Measurements from ENCODE around the gene FNDC5. TPM values are rescaled to one million over a fixed set of nuclear protein-coding genes. Genes with fewer than 3 reads are reported as not detected.

Gene FNDC5
- total RNA-seq, 2 experiments from 2014 or later: not detected

DNA sequence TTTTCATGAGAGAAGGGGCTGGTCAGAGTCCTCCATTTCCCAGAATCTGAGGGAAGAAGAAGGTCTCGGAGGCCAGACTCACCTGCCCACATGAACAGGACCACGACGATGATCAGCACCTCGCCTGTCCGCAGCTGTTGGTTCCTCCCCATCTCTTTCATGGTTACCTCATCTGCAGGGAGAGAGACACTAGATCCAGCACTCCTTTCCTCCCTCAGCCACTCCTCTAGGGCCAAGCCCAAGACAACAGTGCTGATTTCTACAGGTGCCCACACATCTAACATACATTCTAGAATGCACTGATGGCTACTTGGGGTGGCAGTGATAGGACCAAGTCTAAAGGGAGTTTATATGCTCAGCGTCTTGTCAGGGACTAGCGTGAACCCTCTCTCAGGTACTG, 3.0 kb downstream of the FNDC5 start:
- Mint-ChIP-seq H3K27me3 (ENCODE audit: low read depth) (peaks cover 24% of the 10 kb centered on the region), H3K4me3 (no peak overlapping the region), H3K9me3 (no peaks in the 10 kb centered on the region), H3K4me1 (ENCODE audit: low read depth) (peaks cover 6% of the 10 kb centered on the region), H3K36me3 (ENCODE audit: low read depth) (peaks cover 2% of the 10 kb centered on the region), H3K27ac (no peak overlapping the region)
- DNase-seq: no peak
- intact Hi-C loops (cut with micrococcal nuclease): no loop called here
- CTCF ChIA-PET: interaction anchor here (0.9 to 2.5 kb wide), 2 partner anchors 8 to 155 kb away, joined by 4 to 8 read pairs; no protein-coding TSS in a partner anchor

DNA sequence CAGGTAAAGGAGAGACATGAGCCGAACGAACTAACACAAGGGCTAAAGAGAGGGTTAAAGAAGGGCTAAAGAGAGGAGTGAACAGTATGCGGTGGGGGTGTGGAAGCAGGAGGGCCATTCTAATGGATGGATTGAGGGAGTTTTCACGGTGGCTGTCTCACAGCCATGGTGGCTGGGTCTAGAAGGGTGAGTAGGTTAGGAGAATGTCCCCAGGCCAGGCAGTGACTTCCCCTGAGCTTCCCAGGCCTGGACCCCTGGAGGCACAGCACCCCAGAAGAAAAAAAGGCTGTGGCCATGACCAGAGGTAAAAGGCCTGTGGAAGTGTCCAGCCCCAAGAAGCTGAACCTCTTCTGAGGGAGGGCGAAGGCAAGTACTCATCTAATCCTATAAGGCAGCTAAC, 3.6 kb downstream of the FNDC5 start:
- no peaks in the 10 kb centered on the region for H3K9me3 Mint-ChIP-seq
- peaks cover 6% of the 10 kb centered on the region for H3K4me1 Mint-ChIP-seq (ENCODE audit: low read depth)
- peaks cover 22% of the 10 kb centered on the region for H3K27me3 Mint-ChIP-seq (ENCODE audit: low read depth)
- H3K4me3 Mint-ChIP-seq: no peak overlapping the region
- no peak overlapping the region for H3K27ac Mint-ChIP-seq
- DNase-seq: no peak
- peaks cover 2% of the 10 kb centered on the region for H3K36me3 Mint-ChIP-seq (ENCODE audit: low read depth)
- intact Hi-C loops (cut with micrococcal nuclease): no loop called here
- CTCF ChIA-PET: interaction anchor here (0.9 to 2.5 kb wide), 2 partner anchors 8 to 155 kb away, joined by 4 to 8 read pairs; no protein-coding TSS in a partner anchor

DNA sequence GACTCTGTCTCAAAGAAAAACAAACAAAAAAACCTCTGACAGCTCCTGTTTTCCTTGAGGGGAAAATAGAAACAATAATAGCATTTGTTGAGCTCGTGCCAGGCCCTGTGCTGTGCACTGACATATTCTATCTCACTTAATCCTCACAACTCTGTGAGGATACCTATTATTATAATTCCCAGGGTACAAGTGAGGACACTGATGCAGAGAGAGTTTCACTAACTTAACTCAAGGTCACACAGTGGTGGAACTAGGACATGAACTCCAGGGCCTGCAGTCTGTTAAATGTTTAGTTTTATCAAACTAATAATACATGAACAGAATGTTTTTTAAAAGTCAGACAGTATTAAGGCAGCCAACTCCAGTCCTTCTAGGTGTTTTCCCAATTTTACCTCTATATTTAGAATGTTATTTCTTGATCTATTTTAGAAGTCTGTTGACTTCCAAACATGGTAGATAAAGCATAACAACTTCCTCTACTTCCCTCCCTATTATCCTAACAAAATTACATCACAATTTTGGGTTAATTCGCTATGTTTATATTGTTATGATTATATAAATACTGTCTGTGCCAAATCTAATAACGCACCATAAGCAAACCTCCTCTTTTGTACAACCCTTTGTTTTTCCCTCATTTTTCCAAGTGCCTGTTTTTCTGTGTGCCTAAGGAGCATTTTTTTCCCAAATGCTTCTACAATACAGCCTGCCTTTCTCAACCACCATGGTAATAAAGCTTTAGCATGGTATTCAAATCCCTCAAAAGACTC, 4.9 kb downstream of the FNDC5 start:
- Mint-ChIP-seq H3K9me3 (no peaks in the 10 kb centered on the region), H3K27me3 (ENCODE audit: low read depth) (peaks cover 11% of the 10 kb centered on the region), H3K36me3 (ENCODE audit: low read depth) (peaks cover 2% of the 10 kb centered on the region), H3K4me1 (ENCODE audit: low read depth) (peaks cover 3% of the 10 kb centered on the region), H3K27ac (no peak overlapping the region), H3K4me3 (no peak overlapping the region)
- CTCF ChIA-PET: interaction anchor here (1.3 to 2.5 kb wide), 2 partner anchors 13 to 153 kb away, joined by 3 to 8 read pairs; no protein-coding TSS in a partner anchor
- DNase-seq: no peak
- intact Hi-C loops (cut with micrococcal nuclease): no loop called here

DNA sequence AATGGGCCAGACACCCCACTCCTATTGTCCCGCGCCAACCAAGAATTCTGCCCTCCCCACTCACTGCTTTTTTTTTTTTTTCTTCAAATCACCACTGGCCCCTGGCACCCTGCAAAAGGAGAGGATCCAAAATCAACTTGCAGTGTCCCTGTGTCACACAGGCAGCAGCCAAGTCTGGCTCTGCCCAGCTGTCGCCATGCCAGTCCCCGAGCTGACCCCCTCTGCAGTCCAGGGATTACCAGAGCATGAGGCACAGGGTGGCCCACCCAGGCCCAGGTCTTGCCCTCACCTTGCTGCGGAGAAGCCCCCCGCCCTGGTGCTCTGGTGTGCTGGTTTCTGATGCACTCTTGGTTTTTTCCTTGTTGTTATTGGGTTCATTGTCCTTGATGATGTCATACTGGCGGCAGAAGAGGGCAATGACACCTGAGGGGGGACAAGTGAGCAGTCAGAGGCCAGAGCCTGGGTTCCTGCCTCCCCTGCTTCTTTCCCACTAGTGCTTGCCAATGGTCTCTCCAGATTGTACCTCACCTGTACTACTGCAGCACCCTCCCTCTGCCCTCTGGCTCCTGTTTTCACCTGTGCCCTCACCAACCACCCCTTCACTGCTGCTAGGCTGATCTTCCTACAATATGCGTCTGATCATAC, 6.2 kb downstream of the FNDC5 start:
- intact Hi-C loops (cut with micrococcal nuclease): no loop called here
- no peak for DNase-seq
- Mint-ChIP-seq H3K4me1 (ENCODE audit: low read depth) (no peaks in the 10 kb centered on the region), H3K27me3 (ENCODE audit: low read depth) (peaks cover 4% of the 10 kb centered on the region), H3K9me3 (no peaks in the 10 kb centered on the region), H3K4me3 (no peak overlapping the region), H3K27ac (no peak overlapping the region), H3K36me3 (ENCODE audit: low read depth) (peaks cover 2% of the 10 kb centered on the region)
- CTCF ChIA-PET: no interaction called here

DNA sequence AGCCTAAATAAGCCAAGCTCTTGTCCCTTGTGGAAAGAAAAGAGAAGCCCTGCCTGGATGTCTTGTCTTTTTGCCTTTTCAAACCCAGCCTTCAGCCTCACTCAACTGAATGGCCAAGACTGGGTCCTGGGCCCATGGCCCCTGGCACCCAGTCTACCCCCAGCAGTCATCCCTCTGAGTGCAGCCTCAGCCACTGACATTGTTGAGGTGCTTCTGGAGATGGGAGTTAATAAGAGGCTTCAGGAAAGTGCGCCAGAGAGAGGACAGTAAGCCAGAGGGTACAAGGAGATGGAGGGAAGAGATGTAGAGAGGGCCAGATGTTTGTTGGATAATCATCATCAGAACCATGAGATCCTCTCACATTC, 6.8 kb downstream of the FNDC5 start:
- Mint-ChIP-seq H3K4me1 (ENCODE audit: low read depth) (no peaks in the 10 kb centered on the region), H3K9me3 (no peaks in the 10 kb centered on the region), H3K36me3 (ENCODE audit: low read depth) (peaks cover 2% of the 10 kb centered on the region), H3K27ac (no peak overlapping the region), H3K27me3 (ENCODE audit: low read depth) (no peaks in the 10 kb centered on the region), H3K4me3 (no peak overlapping the region)
- intact Hi-C loops (cut with micrococcal nuclease): no loop called here
- CTCF ChIA-PET: interaction anchor here (1.1 kb wide), 1 partner anchor 151 kb away, joined by 4 read pairs; no protein-coding TSS in a partner anchor
- DNase-seq: no peak

DNA sequence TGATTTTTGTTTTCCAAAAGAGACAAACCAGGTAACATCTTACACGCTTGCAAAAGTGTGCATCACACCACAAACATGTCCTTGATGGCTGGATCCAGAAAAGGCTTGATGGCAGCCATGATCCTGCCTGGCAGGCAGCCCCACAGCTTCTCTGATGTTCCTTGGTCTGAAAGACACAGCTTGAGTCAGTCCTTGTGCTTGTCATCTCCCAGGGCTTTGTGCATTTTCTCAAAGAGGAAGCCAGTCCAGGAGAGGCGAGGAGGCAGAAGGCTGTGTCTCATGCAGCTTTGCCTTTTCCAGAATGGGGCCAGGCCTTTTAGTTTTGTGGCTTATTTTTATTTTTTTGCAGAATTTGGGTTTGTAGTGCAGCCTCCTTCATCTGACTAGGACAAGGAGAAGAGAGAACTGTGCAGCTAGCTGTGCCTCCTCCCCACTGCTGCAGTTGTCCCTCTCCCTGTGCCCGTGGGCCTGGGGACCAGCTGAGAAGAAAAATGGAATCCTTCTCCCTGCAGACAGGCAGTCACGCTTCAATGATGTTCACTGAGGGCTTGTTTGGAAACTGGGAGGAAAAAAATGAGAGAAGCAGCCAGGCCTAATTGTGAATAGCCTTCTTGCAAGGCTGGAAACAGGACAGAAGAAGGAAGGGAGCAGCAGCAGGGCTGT, 7.4 kb downstream of the FNDC5 start:
- CTCF ChIA-PET: interaction anchor here (1.1 kb wide), 1 partner anchor 151 kb away, joined by 4 read pairs; no protein-coding TSS in a partner anchor
- Mint-ChIP-seq H3K27me3 (ENCODE audit: low read depth) (no peaks in the 10 kb centered on the region), H3K4me3 (no peak overlapping the region), H3K4me1 (ENCODE audit: low read depth) (no peaks in the 10 kb centered on the region), H3K27ac (no peak overlapping the region), H3K9me3 (no peaks in the 10 kb centered on the region), H3K36me3 (ENCODE audit: low read depth) (peaks cover 3% of the 10 kb centered on the region)
- intact Hi-C loops (cut with micrococcal nuclease): no loop called here
- no peak for DNase-seq

DNA sequence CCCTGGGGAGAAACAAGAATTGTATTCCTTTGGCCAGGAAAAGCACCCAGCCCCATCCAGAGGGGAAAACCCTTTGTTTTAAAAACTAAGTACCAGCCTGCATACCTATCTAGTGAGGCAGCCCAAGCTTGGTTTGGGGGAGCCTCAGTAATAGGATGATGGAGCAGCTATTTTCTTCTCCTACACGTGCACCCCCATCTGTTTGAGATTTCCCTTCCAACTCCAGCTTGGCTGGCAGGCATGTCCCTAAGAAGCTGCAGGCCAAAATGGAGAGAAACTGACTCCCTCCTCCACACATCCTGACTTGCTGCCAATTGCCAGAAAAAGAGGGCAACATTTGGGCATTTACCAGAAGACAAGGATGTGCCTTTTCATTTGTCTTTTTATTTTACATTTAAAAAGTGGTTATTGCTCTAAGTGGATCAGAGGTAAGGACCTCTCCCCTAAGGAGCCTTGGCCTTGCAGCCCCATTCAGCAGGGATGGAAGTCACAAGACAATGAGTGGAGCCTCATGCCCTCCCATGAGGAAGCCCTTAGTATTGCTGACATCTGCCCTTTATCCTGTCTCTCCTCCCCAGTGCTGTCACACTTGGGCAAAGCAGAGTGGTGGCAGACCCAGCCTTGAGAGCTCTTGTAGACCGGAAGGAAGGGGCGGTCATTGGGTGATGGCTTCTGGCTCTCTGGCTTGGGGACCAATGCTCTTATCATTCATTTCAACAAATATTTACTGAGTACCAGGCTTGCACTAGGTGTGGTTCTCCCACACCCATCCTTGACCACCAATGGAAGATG, 8.6 kb downstream of the FNDC5 start:
- Mint-ChIP-seq H3K4me3 (no peak overlapping the region), H3K9me3 (no peaks in the 10 kb centered on the region), H3K4me1 (ENCODE audit: low read depth) (no peaks in the 10 kb centered on the region), H3K27ac (no peak overlapping the region), H3K36me3 (ENCODE audit: low read depth) (peaks cover 6% of the 10 kb centered on the region), H3K27me3 (ENCODE audit: low read depth) (no peaks in the 10 kb centered on the region)
- intact Hi-C loops (cut with micrococcal nuclease): no loop called here
- CTCF ChIA-PET: interaction anchor here (1.7 kb wide), 1 partner anchor 14 kb away, joined by 7 read pairs; no protein-coding TSS in a partner anchor
- DNase-seq: no peak

DNA sequence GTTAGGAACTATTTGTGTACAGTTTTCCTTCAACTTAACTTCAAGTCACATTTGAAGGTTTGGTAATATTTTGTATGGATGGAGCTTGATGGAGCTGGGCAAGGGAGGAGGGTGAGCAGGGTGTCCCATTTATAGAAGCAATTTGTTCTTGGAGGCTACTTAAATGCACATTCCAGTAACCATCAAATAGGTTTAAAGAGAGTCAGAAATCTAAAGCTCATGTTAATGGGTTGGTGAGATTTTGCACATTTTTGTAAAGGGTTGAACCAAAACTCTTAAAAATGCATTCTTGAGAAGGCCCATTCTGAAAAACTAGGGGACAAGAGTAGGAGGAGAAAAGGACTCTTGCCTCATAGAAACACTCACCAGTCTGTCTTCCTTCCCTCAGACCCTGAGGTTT, 10.1 kb downstream of the FNDC5 start:
- Mint-ChIP-seq H3K27me3 (ENCODE audit: low read depth) (no peaks in the 10 kb centered on the region), H3K27ac (no peak overlapping the region), H3K4me1 (ENCODE audit: low read depth) (no peaks in the 10 kb centered on the region), H3K9me3 (no peaks in the 10 kb centered on the region), H3K4me3 (no peak overlapping the region), H3K36me3 (ENCODE audit: low read depth) (peaks cover 6% of the 10 kb centered on the region)
- CTCF ChIA-PET: interaction anchor here (0.6 to 2.7 kb wide), 4 partner anchors 11 to 149 kb away, joined by 4 to 7 read pairs (median 6); no protein-coding TSS in a partner anchor
- no peak for DNase-seq
- intact Hi-C loops (cut with micrococcal nuclease): no loop called here

DNA sequence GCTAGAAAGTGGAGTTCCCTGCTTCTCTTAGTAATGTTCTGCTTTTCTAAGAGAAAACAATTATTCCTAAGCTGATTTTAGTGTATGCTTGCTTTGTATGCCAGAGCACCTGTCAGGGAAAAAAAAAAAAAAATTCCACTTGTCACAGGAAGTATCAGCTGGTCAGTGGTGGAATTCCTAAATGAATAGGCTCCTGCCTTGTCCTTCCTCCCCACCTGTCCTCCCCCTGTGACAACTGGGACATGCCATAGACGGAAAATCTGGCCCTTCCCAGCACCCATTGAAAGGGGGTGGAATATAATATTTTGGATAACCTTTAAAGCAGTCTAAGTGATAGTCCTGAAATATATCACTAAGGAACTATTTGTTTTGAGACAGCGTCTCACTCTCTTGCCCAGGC, 10.8 kb downstream of the FNDC5 start:
- intact Hi-C loops (cut with micrococcal nuclease): no loop called here
- no peak for DNase-seq
- H3K36me3 Mint-ChIP-seq (ENCODE audit: low read depth): peaks cover 6% of the 10 kb centered on the region
- H3K4me3 Mint-ChIP-seq: no peak overlapping the region
- H3K4me1 Mint-ChIP-seq (ENCODE audit: low read depth): no peaks in the 10 kb centered on the region
- CTCF ChIA-PET: interaction anchor here (0.6 to 2.7 kb wide), 3 partner anchors 12 to 149 kb away, joined by 4 to 6 read pairs (median 6); no protein-coding TSS in a partner anchor
- H3K27me3 Mint-ChIP-seq (ENCODE audit: low read depth): no peaks in the 10 kb centered on the region
- H3K9me3 Mint-ChIP-seq: no peaks in the 10 kb centered on the region
- no peak overlapping the region for H3K27ac Mint-ChIP-seq

DNA sequence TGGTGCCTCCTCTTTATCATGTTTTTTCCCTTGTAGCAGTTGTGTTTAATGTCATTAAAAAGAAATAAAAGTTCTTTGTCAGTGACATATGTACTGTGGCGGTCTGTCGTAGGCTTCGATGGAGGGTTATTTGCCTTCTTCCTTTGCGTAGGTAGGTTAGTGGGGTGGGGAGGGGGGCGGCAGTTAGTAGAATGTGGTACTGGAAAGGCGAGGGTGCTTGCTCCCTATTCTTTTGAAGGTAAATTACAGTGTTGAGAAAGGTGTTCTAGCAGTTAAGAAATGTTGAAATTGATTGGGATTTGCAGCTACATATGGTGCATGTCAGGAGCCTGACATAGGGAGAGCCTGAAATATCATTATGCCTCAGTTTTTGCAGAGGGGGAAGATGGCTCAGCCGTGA, 11.9 kb downstream of the FNDC5 start:
- Mint-ChIP-seq H3K27me3 (ENCODE audit: low read depth) (no peaks in the 10 kb centered on the region), H3K27ac (no peak overlapping the region), H3K4me1 (ENCODE audit: low read depth) (no peaks in the 10 kb centered on the region), H3K4me3 (no peak overlapping the region), H3K36me3 (ENCODE audit: low read depth) (peaks cover 11% of the 10 kb centered on the region), H3K9me3 (no peaks in the 10 kb centered on the region)
- CTCF ChIA-PET: interaction anchor here (2.6 to 2.7 kb wide), 2 partner anchors 13 to 146 kb away, joined by 6 read pairs; no protein-coding TSS in a partner anchor
- intact Hi-C loops (cut with micrococcal nuclease): no loop called here
- no peak for DNase-seq

DNA sequence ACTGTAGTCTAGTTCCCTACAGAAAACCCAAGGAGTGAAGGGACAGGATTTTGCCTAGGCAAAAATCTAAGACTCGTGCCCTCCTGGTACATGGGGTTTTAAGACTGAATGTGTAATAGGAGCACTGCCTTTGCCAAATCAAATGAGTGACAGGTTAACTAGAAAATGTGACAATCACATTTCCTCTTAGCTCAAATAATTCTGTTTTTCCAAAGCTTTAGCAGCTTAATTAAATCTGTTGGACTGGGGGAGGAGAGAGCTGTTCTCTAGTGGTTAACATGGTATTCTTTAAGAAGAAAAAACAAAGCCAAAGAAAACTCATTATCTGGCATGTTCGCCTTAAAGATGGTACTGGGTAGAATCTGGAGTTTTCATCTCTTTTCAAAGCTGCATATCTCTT, 12.6 kb downstream of the FNDC5 start:
- CTCF ChIA-PET: interaction anchor here (1.2 to 2.7 kb wide), 2 partner anchors 14 to 145 kb away, joined by 3 to 6 read pairs; no protein-coding TSS in a partner anchor
- Mint-ChIP-seq H3K4me1 (ENCODE audit: low read depth) (no peaks in the 10 kb centered on the region), H3K27me3 (ENCODE audit: low read depth) (no peaks in the 10 kb centered on the region), H3K9me3 (no peaks in the 10 kb centered on the region), H3K36me3 (ENCODE audit: low read depth) (peaks cover 15% of the 10 kb centered on the region), H3K27ac (no peak overlapping the region), H3K4me3 (no peak overlapping the region)
- intact Hi-C loops (cut with micrococcal nuclease): no loop called here
- DNase-seq: no peak
